Right forelimb (tissue), 1 donor: ENCODE results near the gene SMYD3.

Experiments used
- DNase-seq: peaks from one replicate; pipeline ENCODE4 v3.0.0-alpha.2; 2018

SMYD3 gene

DNA sequence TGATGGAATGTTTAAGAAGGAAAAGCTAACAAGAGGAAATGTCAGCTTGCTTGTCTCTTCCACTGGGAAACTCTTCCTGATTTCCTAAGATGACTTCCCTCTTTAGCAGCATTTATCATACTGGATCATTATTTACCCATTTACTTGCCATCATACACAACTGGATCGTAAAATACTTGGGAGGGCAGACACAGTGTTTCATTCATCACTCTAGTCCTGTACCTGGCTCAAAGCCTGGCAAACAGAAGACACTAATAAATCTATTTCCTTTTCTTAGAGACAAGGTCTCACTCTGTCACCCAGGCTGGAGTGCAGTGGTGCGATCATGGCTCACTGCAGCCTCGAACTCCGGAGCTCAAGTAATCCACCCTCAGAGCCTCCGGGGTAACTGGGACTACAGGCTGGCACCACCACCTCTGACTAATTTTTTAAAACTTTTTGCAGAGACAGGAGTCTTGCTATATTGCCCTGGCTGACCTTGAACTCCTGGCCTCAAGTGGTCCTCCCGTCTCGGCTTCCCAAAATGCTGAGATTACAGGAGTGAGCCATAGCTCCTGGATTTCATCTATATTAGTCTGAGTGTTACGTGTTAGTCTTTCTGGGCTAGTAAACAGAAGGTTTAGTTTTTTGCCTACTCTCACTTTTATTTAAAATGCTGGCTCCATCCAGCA, 574.6 kb downstream of the SMYD3 start:
- DNase-seq = no peak

DNA sequence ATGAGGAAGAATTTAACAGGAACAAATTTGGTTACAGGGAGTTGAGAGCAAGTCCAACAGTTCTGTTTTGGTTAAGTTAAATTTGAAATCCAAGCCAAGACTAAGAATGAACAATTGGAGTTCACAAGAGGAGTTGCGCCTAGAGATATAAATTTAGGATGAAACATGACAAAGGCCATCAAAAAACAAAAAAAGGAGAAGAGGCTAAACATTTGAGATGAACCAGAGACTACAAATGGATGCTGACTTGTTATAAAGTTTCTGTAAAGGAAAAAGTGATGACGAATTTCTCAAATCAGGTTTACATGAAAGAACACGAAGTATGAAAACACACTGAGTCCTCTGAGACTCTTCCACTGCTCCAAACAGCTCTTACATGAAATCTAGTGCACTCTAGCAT, 575.6 kb downstream of the SMYD3 start:
- no peak for DNase-seq

DNA sequence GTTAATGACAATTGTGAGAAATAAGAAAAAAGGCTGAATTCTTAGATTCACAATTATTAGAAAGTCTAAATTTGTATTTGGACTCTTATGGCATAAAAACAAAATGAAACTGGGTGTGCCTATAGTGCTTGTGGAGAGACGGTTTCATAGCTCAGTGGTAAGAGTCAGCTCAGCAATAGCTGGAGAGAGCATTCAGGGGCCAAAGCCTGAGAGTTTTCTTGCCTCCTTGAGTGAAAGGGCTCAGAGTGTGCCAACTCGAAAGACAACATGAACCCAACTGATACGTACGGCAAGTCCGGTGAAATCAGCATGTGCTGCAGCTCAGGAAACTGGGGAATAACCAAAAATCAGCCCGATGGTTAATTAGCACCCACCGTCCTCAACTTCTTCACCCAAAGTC, 577.9 kb downstream of the SMYD3 start:
- DNase-seq = no peak

DNA sequence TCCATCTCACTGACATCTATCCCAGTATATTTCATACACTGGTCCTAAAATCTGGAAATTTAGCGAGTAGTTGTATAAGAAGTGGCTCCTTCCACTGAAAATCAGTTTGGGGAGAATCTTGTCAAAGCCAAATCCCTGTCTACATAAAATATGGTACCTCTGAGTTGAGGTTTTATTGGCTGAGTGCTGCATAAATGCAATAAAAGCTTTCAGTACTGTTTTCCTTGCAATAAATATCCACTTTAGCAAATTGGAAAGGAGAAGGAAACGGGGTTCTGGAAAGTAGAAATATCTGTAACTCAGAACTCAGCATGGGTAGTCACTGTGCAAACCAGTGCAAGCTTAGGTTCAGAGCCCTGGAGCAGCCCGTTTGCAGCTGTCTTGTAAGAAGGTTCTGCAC, 580.2 kb downstream of the SMYD3 start:
- no peak for DNase-seq

DNA sequence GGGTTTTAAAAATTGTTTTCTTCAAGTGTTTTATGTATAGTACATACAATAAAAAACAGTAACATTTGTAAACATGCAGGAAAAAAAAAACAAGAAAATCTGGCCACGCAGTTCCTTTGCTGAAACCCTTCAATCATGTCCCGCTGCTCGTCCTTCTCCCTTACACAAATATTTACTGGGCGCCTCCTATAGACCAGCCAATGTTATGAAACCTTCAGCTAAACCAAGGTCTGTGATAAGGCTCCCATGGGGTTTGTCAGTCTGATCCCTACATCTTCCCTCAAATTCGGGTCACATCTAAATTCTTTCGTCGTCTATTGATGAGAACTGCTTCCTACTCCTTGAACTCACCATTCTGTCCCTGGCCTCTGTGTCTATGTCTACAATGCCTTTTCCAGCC, 583.9 kb downstream of the SMYD3 start:
- no peak for DNase-seq

DNA sequence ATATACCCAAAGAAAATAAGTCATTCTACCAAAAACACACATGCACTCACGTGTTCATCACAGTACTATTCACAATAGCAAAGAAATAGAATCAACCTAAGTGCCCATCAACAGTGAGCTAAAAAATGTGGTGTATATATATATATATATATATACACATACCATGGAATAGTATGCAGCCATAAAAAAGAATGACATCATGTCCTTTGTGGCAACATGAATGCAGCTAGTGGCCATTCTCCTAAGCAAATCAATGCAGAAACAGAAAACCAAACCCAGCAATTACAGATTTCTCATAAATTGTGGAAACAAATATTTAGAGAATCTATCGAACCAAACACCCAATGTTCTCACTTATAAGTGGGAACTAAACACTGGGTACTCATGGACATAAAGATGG, 585.7 kb downstream of the SMYD3 start:
- no peak for DNase-seq

DNA sequence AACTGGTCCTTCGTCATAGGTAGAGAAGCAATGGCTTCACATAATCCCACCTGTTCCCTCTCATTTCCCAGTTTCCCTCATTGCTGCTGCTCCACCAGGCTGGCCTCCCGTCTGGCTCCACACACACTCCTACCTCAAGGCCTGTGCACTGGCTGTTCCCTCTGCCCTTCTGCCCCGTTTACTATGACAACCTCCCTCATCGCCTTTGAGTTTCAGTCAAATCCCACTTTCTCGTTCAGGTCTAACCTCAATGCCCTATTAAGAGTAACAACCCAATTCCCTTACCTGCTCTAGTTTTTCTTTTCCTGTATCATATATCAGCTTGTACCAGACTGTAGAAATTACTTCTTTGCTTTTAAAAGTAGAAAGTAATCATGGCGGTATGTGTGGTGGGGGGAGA, 589.7 kb downstream of the SMYD3 start:
- no peak for DNase-seq

DNA sequence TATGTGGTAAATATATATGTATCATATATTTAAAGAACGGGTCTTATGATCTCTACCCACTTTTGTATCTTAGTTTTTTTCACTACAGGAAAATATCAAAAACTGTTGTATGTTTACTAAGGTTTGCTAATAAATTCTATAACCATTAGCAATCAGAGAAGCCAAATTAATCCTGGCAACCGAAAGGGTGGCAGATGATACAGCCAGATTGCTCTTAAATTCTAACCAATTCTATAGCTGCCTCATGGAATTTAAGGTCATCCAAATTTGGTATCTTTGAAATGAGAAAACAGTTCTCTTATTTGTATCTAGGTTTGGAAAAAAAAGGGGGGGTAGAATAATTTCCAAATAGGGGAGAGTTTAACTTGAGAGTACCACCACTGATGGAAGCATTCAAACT, 591.2 kb downstream of the SMYD3 start:
- DNase-seq = no peak

DNA sequence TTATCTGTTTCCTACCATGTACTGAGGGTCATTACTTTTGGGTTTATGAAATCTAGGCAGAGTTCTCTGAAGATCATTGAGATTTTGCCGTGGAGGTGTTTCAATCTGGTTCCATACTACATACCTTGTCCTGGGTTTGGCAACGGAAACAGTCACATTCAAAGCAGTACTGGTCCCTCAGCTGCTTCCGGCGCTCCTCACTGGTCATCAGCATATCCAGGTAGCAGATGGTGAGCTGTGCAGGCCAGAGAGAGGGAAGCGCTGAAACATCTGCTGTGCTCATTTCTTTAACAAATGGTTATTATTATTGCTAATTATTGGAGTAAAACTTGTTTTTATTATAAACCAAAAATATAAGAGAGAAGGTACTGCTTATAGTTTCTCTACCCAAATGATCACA, 591.7 kb downstream of the SMYD3 start:
- no peak for DNase-seq

DNA sequence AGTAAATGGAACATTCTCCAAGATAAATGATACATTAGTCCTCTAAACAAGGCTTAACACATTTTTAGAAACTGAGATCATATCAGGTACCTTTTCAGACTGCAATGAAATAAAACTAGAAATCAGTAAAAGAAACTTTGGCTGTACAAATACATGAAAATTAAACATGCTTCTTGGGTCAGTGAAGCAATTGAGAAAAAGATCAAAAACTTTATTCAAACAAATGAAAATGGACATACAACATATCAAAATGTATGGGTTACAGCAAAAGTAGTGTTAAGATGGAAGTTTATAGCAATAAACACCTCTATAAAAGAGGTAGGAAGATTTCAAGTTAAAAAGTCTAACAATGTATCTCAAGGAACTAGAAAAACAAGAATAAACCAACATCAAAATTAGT, 598.5 kb downstream of the SMYD3 start:
- DNase-seq = no peak

DNA sequence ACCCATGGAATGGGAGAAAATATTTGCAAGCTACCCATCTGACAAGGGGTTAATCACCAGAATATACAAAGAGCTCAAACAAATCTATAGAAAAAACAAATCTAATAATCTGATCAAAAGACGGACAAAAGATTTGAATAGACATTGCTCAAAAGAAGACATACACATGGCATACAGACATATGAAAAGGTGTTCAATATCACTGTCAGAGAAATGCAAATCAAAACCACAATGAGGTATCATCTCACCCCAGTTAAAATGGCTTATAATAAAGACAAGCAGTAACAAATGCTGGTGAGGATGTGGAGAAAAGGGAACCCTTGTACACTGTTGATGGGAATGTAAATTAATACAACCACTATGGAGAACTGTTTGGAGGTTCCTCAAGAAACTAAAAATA, 600.9 kb downstream of the SMYD3 start:
- DNase-seq = no peak

DNA sequence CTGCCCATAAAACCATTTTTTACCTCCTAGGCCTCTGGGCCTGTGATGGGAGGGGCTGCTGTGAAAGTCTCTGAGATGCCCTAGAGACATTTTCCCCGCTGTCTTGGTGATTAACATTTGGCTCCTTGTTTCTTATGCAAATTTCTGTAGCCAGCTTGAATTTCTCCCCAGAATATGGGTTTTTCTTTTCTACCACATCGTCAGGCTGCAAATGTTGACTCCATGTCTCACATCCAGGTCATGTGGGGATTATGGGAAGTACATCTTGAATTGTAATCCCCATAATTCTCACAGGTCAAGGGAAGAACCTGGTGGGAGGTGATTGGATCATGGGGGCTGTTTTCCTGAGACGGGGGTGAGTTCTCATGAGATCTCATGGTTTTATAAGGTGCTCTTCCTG, 603.2 kb downstream of the SMYD3 start:
- DNase-seq = no peak

DNA sequence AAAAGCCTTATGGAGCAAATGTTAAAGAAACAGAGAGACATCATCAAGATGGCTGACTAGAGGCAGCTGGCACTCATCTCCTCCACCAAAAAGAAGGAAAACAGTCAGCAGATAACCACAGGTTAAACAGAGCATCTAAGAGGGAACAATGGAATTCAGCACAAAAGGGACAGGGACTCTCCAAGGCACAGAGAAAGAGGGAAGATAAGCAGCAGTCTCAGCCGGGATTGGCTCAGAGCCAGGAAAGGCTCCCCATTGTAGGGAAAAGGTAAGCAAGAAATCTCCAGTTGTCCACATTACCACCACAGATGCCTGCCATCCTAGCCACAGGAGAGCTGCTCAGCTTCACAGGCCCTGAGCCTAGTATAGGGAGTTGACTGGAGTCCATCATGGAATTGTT, 605.5 kb downstream of the SMYD3 start:
- DNase-seq = no peak

DNA sequence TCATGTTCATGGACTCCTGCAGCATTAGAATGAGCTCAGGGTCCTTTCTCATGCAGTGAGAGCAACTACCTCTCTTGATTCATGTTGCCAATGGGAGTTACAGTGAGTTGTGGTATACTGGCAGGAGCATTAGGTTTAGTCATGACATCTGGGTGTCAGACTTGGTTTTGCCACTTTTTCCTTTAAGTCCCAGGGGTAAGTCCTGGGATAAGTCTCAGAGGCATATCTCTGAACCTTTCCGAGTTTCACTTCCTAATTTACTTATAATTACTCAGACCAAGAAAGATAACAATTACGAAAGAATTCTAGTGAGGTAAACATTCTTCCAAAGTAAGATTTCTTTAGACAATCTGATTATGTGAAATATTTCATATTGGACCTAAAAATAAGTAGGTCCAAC, 606.0 kb downstream of the SMYD3 start:
- DNase-seq = no peak

DNA sequence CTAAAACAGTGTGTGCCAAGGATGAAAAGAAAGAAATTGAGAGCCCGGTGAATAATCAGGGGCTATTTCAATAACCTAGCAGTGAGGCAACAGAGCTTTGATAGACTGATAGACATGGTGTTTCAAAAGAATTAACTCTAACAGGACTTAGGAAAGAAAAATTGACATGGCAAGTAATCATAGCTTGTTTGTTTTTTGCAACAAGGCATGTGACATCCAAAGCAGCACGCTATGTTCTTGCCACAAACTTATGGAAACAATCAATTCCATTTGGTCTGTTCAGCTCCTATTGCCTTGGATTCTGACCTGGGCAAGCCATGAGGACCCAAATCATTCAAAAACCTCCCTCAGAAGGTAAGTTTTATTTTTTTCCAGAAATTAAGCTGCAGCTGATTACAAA, 608.5 kb downstream of the SMYD3 start:
- DNase-seq = no peak

DNA sequence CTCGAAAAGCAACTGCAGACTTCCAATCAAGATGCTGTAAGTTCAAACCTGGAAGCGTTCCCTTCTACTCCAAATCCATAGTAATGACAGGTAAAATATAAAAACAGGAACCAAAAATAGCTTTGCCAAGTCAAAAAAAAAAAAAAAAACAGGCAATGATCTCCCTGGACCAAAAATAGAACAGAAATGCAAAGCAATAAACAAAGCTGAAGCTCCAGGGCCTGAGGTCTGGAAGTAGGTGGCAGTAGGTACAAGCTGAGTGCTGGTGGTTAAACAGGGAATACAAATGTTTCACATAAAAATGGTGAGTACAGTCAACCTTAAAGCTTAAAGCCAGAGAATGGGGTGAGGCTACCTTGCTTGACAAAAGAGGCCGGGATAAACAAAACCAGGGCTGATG, 610.8 kb downstream of the SMYD3 start:
- DNase-seq = no peak

DNA sequence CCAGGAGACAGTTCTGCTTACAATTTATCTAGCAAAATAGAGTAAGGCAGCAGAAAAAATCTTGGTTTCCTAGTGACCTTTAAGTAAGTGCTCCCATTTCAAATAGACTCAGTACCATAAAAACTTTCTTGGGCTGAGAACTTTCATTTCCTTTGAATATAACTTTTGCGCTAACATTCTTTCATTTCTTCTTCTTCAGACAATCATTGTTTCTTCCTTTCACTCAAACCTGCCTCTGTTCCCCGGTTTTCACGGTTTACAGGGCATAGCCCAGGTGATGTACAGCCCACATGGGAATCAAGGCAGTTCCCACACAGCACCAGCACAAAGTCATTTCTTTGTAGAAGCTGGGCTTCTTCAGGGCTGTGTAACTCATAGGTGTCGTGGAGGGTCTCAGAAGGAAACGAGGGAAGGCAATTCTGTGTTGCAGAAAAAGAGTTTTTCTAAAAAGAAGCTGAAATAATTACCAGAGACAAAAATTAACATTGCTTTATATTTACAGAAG, 611.6 kb downstream of the SMYD3 start:
- no peak for DNase-seq

DNA sequence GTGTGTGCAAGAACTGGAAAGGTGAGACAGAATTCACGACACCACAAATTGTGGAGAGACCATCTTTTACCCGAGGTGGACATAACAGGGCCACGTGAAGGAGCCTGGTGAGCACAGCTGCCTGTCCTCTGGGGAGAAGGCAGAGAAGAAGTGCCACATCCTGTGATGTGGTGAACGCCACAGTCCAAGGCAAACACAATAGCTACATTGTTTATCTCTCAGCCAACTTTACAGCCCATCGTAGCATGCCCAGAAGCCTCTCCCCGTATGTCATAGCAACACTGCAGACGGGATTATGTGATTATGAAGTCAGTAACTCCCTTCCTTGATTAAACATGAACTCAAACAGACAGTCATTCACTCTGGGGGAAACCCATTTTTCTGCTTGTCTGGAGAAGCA, 612.2 kb downstream of the SMYD3 start:
- DNase-seq = no peak

DNA sequence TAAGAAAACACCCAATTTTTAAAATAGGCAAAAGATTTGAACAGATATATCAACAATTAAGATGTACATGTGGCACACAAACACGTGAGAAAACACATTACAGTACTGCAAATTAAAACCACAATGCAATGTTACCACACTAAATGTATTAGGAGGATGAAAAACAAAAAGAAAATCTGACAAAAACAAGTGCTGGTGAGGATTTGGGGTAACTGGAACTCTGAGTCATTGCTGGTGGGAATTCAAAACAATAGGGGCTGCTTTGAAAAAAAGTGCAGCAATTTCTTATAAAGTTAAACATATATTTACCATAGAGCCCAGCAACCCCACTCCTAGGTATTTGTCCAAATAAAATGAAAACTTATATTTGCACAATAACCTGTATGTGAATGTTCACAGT, 614.1 kb downstream of the SMYD3 start:
- no peak for DNase-seq

DNA sequence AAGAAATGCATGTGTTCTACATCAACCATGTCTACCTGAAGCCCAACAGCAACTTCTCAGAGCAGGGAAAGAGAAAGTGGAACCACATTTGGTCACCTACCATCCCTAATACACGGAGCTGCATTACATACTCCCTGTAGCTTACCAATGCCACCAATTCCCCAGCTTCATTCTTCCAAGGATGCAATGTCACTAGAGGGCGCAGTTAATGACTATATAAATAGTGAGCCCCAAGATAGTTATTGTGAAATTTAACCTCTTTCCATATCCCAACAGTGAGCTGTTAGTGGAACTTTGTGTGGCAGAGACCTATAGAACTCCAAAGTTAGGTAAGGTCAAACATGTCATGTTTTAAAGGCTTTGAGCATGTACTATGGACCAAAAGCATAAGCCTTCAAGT, 618.3 kb downstream of the SMYD3 start:
- DNase-seq = no peak

DNA sequence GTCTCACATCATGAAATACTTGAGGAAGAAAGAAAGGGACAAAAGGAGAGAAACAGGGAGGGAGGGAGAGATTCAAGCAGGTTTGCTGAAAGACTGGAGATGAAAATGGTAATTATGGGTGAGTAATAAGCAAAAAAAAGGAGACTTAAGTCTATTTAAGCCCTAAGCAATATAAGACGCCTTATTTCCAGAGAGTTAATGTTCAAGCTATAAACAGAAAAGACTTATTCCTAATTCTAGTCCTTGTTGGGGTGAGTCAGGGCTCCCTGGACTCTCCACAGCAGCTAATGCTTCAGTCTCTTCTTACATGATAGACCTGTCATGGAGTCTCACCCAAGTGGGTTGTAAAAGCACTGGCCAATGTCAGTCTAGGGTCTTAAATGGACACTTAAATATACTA, 619.2 kb downstream of the SMYD3 start:
- DNase-seq = no peak

DNA sequence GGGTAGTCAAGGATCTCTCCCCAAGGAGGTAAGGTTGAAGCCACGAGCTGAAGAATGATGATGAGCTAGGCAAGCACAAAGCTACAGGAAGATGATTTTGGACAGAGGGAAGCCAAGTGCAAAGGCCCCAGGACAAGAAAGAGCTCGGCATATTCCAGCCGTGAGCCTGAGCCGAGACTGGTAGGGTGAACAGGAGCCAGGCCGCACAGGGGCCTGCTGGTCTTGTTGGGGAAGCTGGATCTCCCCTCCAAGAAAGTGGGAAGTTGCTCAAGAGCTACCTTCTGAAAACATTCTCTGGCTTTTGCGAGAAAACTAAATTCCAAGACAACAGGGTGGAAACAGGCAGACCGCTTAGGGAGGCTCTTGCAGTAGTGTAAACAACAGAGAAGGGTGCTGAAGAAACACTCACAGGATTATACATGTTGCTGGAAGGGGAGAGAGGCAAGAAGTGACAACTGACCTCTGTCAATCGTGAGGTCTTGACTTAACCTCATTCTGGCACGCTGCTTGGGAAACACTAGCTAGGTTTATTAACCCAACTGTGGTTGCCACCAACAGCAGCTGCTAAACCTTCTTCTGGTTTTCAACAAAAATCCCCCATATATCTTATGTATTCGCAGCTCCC, 625.2 kb downstream of the SMYD3 start:
- DNase-seq = no peak

DNA sequence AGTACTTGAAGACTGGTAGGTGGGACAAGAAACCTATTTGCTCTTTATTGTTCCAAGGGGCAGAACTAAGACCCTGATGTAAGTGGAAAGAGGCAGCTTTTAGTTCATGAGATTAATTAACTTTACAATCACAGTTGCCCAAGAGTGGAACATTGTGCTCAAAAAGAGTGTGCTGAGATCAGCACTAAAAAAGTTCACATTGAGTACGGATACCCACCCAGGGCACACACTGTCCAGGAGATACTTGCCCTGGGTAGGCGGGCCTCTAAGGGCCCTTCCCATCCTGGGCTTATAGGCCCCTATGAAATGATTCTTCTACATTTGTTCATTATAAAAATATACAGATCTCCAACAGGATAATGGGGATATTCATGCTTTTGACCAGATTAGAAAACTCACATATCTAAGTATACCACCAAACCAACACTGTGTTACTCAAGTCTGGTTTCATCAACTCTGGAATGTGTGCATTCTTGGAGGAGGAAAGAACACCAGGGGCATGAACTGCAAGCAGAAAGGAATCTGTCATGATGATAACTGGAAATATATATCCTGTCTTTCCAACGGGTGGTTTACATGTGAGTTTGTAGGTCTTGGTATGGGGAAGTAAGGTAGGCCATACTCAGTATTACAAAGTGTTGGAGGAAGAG, 626.2 kb downstream of the SMYD3 start:
- no peak for DNase-seq

DNA sequence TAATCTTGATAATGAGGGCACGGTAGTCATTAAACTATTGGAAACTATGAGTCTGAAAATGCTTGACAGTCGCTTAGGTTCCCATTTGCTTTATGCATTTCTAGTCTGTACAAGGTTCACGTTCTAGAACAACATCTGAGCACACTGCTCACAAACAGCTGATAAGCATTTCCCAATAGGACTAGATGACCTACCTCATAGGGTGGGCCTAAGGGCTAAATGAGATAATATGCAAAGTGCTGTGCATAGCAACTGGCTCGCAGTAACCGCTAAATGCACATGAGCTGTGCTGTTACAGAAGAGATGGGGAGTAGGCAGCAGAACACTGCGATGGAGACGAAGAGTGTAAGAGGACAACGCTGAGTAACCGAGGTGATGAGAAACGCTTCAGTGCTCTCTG, 628.0 kb downstream of the SMYD3 start:
- DNase-seq = no peak

DNA sequence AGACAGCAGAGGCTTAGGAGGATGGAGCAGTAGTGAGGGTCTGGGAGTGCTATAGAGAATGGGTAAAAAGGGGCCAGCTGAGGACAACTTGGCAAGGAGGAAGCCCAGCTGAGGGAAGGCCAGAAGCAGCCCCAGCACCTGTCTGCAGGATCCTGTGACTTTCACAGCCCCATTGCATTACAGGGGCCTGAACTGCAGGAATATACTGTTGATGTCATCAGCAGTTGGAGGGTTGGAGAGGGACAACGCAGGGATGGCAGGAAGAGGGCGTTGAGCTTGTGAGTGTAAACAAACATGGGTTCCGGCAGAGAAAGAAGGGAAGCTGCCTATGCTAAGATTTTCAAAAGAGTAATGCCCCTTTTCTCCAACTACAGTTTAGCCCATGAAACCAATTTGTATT, 628.5 kb downstream of the SMYD3 start:
- DNase-seq = no peak
